Activated CD4-positive, alpha-beta T cell treated with anti-CD3 and anti-CD28 coated beads for 36 hours (primary cell): ENCODE data around the gene ZBTB11. TPM values are rescaled to one million over a fixed set of nuclear protein-coding genes. Genes with fewer than 3 reads are reported as not detected.
A peak's percentile ranks its signal among the peaks of the same experiment; 100 is the strongest.
"Not testable (repeated sequence)": the region's sequence is repeated elsewhere in the genome, so short reads cannot be mapped to it uniquely, and the experiment has no call there.

Experiments
- ATAC-seq: fragments of 200-7000 bp; cut with Tn5 transposase; one replicate; pipeline ENCODE4 v1.10.0; 2021; ENCODE audit warnings: mild to moderate bottlenecking, moderate library complexity
- CTCF ChIA-PET: fragments of 350-600 bp; sonication (Branson Sonifier 250); formaldehyde crosslinking; loops from one replicate; lab custom pipeline; 2021; ENCODE audit warnings: antibody characterized with exemption; lab: Charles Lee
- POLR2A ChIA-PET: fragments of 350-600 bp; sonication (Branson Sonifier 250); formaldehyde crosslinking; loops from one replicate; lab custom pipeline; 2021; ENCODE audit warnings: antibody characterized with exemption, inconsistent platforms; lab: Charles Lee
- DNase-seq: peaks from one replicate; pipeline ENCODE4 v3.0.0-alpha.2; 2020
- H3K27ac Mint-ChIP-seq: one replicate; pipeline ENCODE4 v1.8.0; 2021; ENCODE audit warnings: mixed read lengths
- H3K27me3 Mint-ChIP-seq: one replicate; pipeline ENCODE4 v1.8.0; 2021; ENCODE audit warnings: mixed read lengths
- H3K36me3 Mint-ChIP-seq: one replicate; pipeline ENCODE4 v1.8.0; 2021; ENCODE audit warnings: low read depth, mixed read lengths
- H3K4me1 Mint-ChIP-seq: one replicate; pipeline ENCODE4 v1.8.0; 2021; ENCODE audit warnings: mixed read lengths
- H3K4me3 Mint-ChIP-seq: one replicate; pipeline ENCODE4 v1.8.0; 2021; ENCODE audit warnings: mild to moderate bottlenecking, moderate library complexity, mixed read lengths
- H3K9me3 Mint-ChIP-seq: one replicate; pipeline ENCODE4 v1.8.0; 2021; ENCODE audit warnings: low read depth, mixed read lengths
- intact Hi-C, 2 experiments: fragments of 100-400 bp; cut with DNase I in 1 of 2; cut with micrococcal nuclease in 1 of 2; formaldehyde crosslinking; loops; one replicate each; pipeline versions ENCODE4 v1.14.2 to v1.15.1; 2022 to 2024; cut with DNase I, micrococcal nuclease
- total RNA-seq, 2 experiments: library from RNA; stranded (reverse); gene quantifications; one replicate each; pipeline ENCODE4 v1.2.3, GENCODE V29; 2021

Gene ZBTB11
- total RNA-seq, 2 experiments from 2014 or later, result 25.1 to 26.0 TPM

DNA sequence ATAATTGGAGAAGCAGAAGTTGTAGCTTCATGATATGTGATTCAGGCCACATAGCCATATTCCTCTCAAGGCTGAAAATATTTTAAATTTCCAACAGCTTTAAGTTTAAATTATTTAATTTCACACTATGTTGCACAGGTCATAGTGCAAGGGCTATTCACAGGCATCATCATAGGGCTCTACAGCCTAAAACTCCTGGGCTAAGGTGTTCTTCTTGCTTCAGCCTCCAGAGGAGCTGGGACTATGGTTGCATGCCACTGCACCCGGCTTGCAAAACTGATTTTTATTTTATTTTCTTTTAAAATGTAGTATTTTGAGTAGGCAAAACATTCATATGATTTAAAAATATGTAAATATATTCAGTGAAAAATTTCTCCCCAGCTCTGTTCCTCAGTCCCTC, 41.5 kb upstream of the ZBTB11 start:
- ATAC-seq, result no peak
- peaks cover 30% of the 10 kb centered on the region for H3K4me1 Mint-ChIP-seq
- POLR2A ChIA-PET, result no interaction called here
- H3K9me3 Mint-ChIP-seq, result no peaks in the 10 kb centered on the region
- no peak overlapping the region for H3K4me3 Mint-ChIP-seq
- no peaks in the 10 kb centered on the region for H3K36me3 Mint-ChIP-seq
- CTCF ChIA-PET, result interaction anchor here (0.7 to 1.0 kb wide), 3 partner anchors 9 to 117 kb away, joined by 3 to 4 read pairs (median 3); no protein-coding TSS in a partner anchor
- no peak for DNase-seq
- no peak overlapping the region for H3K27ac Mint-ChIP-seq
- intact Hi-C loops, result no loop called here
- H3K27me3 Mint-ChIP-seq, result no peaks in the 10 kb centered on the region

DNA sequence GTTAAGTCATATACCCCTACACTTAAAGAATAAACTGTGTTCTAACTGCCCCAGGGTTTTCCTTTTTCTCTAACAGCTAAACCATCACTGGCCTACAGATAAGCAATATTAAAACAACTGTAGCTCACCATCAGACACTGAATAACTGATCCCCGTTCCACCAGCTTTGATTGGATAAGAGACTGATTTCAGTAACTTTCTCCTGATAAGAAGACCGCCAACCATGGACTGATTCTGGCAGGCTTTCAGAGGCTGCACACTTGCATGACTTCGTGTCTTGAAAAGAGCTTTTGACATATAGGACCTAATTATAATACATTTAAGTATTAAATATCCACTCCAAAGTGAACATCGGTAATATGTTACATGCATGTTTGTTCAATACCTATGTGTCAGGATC, 32.2 kb upstream of the ZBTB11 start:
- POLR2A ChIA-PET, result no interaction called here
- CTCF ChIA-PET, result interaction anchor here (0.7 to 3.0 kb wide), 4 partner anchors 12 to 623 kb away, joined by 4 to 15 read pairs (median 6); partner anchors contain the start of gene RPL24
- H3K36me3 Mint-ChIP-seq, result no peaks in the 10 kb centered on the region
- no peaks in the 10 kb centered on the region for H3K9me3 Mint-ChIP-seq
- no peak for ATAC-seq
- H3K27ac Mint-ChIP-seq, result no peak overlapping the region
- no peak for DNase-seq
- H3K4me1 Mint-ChIP-seq, result no peaks in the 10 kb centered on the region
- intact Hi-C loops, result no loop called here
- no peaks in the 10 kb centered on the region for H3K27me3 Mint-ChIP-seq
- no peak overlapping the region for H3K4me3 Mint-ChIP-seq

DNA sequence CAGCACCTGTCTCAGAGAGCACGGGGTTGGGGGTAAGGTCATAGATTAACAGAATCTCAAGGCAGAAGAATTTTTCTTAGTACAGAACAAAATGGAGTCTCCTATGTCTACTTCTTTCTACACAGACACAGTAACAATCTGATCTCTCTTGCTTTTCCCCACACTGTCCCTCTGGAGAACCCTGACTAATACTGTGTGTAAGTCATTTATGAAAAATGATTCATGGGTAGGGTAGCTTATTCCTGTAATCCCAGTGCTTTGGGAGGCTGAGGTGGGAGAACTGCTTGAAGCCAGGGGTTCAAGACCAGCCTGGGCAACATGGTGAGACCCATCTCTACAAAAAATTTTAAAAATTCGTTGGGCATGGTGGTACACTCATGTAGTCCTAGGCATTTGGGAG, 27.7 kb upstream of the ZBTB11 start:
- H3K9me3 Mint-ChIP-seq, DNase-seq, POLR2A ChIA-PET, H3K4me3 Mint-ChIP-seq, H3K27ac Mint-ChIP-seq, ATAC-seq, H3K27me3 Mint-ChIP-seq, H3K4me1 Mint-ChIP-seq, H3K36me3 Mint-ChIP-seq, intact Hi-C loops: not testable (repeated sequence)
- CTCF ChIA-PET, result interaction anchor here (0.8 to 1.2 kb wide), 2 partner anchors 15 to 28 kb away, joined by 3 read pairs; partner anchors contain the start of gene ZBTB11

DNA sequence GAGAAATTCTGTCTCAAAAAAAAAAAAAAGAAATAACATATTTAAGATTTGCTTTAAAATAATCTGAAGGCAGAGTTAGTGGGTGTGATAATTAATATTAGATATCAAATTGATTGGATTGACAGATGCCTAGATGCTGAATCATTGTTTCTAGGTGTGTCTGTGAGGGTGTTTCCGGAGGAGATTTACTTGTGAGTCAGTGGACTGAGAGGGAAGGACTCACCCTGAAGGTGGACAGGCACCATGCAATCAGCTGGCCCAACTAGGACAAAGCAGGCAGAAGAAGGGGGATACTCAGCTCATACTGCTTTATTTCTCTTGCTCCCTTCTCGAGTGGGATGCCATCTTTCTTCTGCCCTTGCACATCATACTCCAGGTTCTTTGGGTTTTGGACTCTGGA, 26.2 kb upstream of the ZBTB11 start:
- ChIA-PET POLR2A (no interaction called here), CTCF (interaction anchor here (0.6 to 0.9 kb wide), 2 partner anchors 76 to 526 kb away, joined by 3 read pairs; partner anchors contain the start of gene NXPE3)
- DNase-seq, result no peak
- Mint-ChIP-seq H3K27me3 (no peaks in the 10 kb centered on the region), H3K9me3 (no peaks in the 10 kb centered on the region), H3K27ac (no peak overlapping the region), H3K4me1 (no peaks in the 10 kb centered on the region), H3K36me3 (no peaks in the 10 kb centered on the region), H3K4me3 (no peak overlapping the region)
- intact Hi-C loops, result no loop called here
- no peak for ATAC-seq

DNA sequence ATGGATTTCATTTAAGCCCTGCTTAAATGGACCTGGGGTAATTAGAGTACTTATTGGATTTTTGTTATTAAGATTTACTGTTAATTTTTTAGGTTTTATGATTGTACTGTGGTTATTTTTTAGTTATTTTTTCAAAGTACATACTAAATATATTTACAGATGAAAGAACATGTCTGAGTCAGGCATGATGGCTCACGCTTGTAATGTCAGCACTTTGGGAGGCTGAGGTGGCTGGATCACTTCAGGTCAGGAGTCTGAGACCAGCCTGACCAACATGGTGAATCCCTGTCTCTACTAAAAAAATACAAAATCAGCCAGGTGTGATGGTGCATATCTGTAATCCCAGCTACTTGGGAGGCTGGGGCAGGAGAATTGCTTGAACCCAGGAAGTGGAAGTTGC, 25.8 kb upstream of the ZBTB11 start:
- CTCF ChIA-PET, result interaction anchor here (0.6 to 0.9 kb wide), 2 partner anchors 76 to 526 kb away, joined by 3 read pairs; partner anchors contain the start of gene NXPE3
- Mint-ChIP-seq H3K9me3 (no peaks in the 10 kb centered on the region), H3K36me3 (no peaks in the 10 kb centered on the region), H3K27me3 (no peaks in the 10 kb centered on the region), H3K27ac (no peak overlapping the region), H3K4me3 (no peak overlapping the region), H3K4me1 (no peaks in the 10 kb centered on the region)
- ATAC-seq, result no peak
- intact Hi-C loops, result no loop called here
- DNase-seq, result no peak
- POLR2A ChIA-PET, result no interaction called here

DNA sequence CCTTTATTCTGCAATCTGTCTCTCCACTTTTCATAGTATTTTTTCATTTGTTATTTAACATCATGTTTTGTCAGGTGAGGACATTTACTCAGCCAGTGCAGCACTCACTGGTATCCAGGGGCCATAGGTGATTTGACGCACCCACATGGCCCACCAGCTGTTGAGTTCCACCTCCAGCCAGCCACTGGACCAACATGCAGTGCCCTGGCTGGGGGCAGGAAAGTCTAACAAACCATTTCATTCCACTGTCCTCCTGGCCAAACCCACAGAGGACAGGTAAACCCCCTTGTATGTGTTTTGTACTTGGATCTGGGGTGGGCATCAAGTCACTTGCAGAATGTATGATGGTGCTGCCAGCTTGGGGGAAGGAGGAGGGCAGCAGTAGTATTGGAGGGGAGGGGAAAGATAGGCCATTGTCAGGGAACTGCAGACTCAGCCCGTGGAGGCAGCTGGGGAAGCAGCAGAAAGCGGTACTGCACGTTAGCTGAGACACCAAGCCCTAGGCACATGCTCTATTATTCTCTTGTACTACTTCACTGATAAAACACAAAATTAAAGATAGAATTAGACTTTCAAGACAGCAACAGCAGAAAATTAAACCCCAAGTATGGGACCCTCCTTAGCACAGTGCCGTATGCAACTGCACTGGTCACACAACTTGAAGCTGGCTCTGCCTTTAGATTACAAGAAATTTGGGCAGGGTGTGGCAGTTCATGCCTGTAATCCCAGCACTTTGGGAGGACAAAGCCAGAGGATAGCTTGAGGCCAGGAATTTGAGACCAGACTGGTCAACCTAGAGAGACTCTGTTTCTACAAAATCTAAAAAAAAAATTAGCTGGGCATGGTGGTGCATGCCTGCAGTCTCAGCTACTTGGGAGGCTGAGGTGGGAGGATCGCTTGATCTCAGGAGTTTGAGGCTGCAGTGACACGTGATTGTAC, 25.0 kb upstream of the ZBTB11 start:
- ChIA-PET CTCF (no interaction called here), POLR2A (no interaction called here)
- Mint-ChIP-seq H3K27ac (no peak overlapping the region), H3K4me3 (no peak overlapping the region), H3K36me3 (no peaks in the 10 kb centered on the region), H3K27me3 (no peaks in the 10 kb centered on the region), H3K9me3 (no peaks in the 10 kb centered on the region), H3K4me1 (no peaks in the 10 kb centered on the region)
- ATAC-seq (no peak), DNase-seq (no peak)
- intact Hi-C loops, result no loop called here

DNA sequence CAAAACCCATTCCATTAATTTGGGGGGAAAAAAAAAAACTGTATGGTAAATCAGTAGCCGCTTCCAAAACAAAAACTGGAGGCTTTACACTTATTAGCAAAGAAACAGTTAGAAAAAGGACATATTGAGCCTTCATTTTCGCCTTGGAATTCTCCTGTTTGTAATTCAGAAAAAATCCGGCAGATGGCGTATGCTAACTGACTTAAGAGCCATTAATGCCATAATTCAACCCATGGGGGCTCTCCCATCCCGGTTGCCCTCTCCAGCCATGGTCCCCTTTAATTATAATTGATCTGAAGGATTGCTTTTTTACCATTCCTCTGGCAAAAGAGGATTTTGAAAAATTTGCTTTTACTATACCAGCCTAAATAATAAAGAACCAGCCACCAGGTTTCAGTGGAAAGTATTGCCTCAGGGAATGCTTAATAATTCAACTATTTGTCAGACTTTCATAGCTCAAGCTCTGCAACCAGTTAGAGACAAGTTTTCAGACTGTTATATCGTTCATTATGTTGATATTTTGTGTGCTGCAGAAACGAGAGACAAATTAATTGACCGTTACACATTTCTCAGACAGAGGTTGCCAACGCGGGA, 18.9 kb upstream of the ZBTB11 start:
- no peak for ATAC-seq
- no peak overlapping the region for H3K27ac Mint-ChIP-seq
- H3K27me3 Mint-ChIP-seq, result no peaks in the 10 kb centered on the region
- peak; percentile 48 for DNase-seq
- H3K4me3 Mint-ChIP-seq, result no peak overlapping the region
- ChIA-PET POLR2A (no interaction called here), CTCF (interaction anchor here (0.7 to 2.0 kb wide), 4 partner anchors 12 to 609 kb away, joined by 3 to 15 read pairs (median 4); no protein-coding TSS in a partner anchor)
- peaks cover 7% of the 10 kb centered on the region for H3K4me1 Mint-ChIP-seq
- H3K9me3 Mint-ChIP-seq, result no peaks in the 10 kb centered on the region
- H3K36me3 Mint-ChIP-seq, result no peaks in the 10 kb centered on the region
- intact Hi-C loops, result loop anchor here (1.0 to 5.0 kb wide), 6 partner anchors 28 to 841 kb away; partner anchors contain the start of gene CEP97 (in 1 of the 2)

DNA sequence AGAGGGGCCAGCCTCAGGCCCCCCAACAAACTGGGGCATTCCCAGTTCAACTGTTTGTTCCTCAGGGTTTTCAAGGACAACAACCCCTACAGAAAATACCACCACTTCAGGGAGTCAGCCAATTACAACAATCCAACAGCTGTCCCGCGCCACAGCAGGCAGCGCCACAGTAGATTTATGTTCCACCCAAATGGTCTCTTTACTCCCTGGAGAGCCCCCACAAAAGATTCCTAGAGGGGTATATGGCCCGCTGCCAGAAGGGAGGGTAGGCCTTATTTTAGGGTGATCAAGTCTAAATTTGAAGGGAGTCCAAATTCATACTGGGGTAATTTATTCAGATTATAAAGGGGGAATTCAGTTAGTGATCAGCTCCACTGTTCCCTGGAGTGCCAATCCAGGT, 17.9 kb upstream of the ZBTB11 start:
- peaks cover 12% of the 10 kb centered on the region for H3K4me1 Mint-ChIP-seq
- POLR2A ChIA-PET, result not testable (repeated sequence)

DNA sequence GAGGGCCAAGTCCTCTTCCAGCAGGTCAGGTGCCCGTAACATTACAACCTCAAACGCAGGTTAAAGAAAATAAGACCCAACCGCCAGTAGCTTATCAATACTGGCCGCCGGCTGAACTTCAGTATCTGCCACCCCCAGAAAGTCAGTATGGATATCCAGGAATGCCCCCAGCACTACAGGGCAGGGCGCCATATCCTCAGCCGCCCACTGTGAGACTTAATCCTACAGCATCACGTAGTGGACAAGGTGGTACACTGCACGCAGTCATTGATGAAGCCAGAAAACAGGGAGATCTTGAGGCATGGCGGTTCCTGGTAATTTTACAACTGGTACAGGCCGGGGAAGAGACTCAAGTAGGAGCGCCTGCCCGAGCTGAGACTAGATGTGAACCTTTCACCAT, 16.6 kb upstream of the ZBTB11 start:
- peak; percentile 79 for ATAC-seq
- POLR2A ChIA-PET, H3K36me3 Mint-ChIP-seq, H3K27me3 Mint-ChIP-seq, H3K4me3 Mint-ChIP-seq, H3K27ac Mint-ChIP-seq, intact Hi-C loops, CTCF ChIA-PET, H3K9me3 Mint-ChIP-seq: not testable (repeated sequence)
- DNase-seq, result peak; percentile 64
- H3K4me1 Mint-ChIP-seq, result peaks cover 17% of the 10 kb centered on the region

More for the DNA sequence above, 17.9 kb upstream of the ZBTB11 start:
- not testable (repeated sequence) for H3K36me3 Mint-ChIP-seq, DNase-seq, H3K27me3 Mint-ChIP-seq, ATAC-seq, H3K27ac Mint-ChIP-seq, H3K4me3 Mint-ChIP-seq, H3K9me3 Mint-ChIP-seq
- CTCF ChIA-PET, result interaction anchor here (1.3 to 2.0 kb wide), 2 partner anchors 13 to 23 kb away, joined by 3 to 15 read pairs; no protein-coding TSS in a partner anchor
- intact Hi-C loops, result loop anchor here (1.0 to 5.0 kb wide), 5 partner anchors 29 to 842 kb away; partner anchors contain the start of gene CEP97 (in 1 of the 2)

DNA sequence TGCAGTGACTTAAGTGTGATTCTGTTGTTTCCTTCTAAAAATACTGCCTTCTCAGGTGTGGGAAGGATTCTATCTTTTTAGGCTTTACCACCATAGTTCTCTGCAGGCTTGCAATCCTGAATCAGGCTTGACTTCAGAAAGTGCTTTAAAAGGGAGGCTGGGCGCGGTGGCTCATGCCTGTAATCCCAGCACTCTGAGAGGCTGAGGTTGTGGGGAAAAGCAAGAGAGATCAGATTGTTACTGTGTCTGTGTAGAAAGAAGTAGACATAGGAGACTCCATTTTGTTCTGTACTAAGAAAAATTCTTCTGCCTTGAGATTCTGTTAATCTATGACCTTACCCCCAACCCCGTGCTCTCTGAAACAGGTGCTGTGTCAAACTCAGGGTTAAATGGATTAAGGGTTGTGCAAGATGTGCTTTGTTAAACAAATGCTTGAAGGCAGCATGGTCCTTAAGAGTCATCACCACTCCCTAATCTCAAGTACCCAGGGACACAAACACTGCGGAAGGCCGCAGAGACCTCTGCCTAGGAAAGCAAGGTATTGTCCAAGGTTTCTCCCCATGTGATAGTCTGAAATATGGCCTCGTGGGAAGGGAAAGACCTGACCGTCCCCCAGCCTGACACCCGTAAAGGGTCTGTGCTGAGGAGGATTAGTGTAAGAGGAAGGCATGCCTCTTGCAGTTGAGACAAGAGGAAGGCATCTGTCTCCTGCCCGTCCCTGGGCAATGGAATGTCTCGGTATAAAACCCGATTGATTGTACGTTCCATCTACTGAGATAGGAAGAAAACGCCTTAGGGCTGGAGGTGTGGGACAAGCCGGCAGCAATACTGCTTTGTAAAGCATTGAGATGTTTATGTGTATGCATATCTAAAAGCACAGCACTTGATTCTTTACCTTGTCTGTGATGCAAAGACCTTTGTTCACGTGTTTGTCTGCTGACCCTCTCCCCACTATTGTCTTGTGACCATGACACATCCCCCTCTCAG, 15.0 kb upstream of the ZBTB11 start:
- POLR2A ChIA-PET, H3K9me3 Mint-ChIP-seq: not testable (repeated sequence)

More for the DNA sequence above, 15.0 kb upstream of the ZBTB11 start:
- H3K4me1 Mint-ChIP-seq, result peaks cover 25% of the 10 kb centered on the region
- H3K27me3 Mint-ChIP-seq, H3K36me3 Mint-ChIP-seq, DNase-seq, ATAC-seq, H3K4me3 Mint-ChIP-seq, H3K27ac Mint-ChIP-seq, intact Hi-C loops: not testable (repeated sequence)
- CTCF ChIA-PET, result interaction anchor here (0.7 to 8.5 kb wide), 2 partner anchors 16 to 57 kb away, joined by 4 to 56 read pairs; partner anchors contain the start of gene ZBTB11
